GM12873 (cell line): ENCODE data around the gene CACUL1.

Experiments used
- TF ChIP-seq, protein P1 (sequence below): IDR thresholded peaks from 2 replicates; pipeline ENCODE4 v1.5.1; 2012; ENCODE audit warnings: low read depth, mild to moderate bottlenecking, moderate library complexity, low read length, control low read depth; ENCODE audit not compliant: insufficient read depth; ENCODE audit errors: missing control alignments

Gene CACUL1

GRCh38 chr10:118764195-118764594, 9.4 kb upstream of the CACUL1 start:
- TF ChIP-seq, protein P1, sequence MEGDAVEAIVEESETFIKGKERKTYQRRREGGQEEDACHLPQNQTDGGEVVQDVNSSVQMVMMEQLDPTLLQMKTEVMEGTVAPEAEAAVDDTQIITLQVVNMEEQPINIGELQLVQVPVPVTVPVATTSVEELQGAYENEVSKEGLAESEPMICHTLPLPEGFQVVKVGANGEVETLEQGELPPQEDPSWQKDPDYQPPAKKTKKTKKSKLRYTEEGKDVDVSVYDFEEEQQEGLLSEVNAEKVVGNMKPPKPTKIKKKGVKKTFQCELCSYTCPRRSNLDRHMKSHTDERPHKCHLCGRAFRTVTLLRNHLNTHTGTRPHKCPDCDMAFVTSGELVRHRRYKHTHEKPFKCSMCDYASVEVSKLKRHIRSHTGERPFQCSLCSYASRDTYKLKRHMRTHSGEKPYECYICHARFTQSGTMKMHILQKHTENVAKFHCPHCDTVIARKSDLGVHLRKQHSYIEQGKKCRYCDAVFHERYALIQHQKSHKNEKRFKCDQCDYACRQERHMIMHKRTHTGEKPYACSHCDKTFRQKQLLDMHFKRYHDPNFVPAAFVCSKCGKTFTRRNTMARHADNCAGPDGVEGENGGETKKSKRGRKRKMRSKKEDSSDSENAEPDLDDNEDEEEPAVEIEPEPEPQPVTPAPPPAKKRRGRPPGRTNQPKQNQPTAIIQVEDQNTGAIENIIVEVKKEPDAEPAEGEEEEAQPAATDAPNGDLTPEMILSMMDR = no peak

DNA sequence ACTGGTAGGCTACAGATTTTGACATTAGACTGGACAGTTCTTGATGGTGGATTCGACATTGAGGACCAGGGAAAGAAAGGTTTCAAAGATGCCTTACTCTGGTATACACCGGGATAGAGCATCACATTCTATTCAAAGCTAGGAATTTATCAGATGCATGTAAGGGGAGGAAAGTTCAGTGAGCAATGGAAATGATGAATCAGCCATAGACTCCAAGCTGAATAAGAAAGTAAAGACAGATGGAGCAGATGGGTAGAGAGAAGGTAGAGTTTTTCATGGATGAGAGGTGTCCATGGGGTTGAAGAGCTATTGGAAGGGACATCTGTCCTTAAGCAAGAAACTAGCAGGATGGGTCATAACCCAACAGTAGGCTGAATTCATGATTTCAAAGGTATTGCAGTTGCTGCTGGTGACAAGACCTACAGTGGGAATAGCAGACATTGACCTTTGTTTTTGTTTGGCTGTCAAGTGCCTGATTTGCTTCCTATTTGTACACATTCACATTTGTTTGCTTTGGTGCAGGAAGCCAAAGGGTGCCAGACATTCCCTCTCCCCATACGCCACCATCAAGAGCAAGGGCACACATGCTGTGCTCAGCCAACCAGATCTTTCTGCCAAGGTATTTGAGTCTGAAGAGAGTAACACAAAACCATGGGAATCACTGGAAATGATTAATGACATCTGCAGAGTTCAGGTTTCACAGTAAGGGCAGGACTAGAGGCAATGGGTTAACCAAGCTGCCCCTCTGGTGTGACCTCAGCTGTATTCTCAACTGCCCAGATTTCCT, 8.6 kb upstream of the CACUL1 start:
- TF ChIP-seq, protein P1 = no peak

- TF ChIP-seq, protein P1 = no peak
Measured at GRCh38 chr10:118760265-118760664, 5.5 kb upstream of the CACUL1 start.

GRCh38 chr10:118758449-118758848, 3.7 kb upstream of the CACUL1 start:
- TF ChIP-seq, protein P1 = no peak

GRCh38 chr10:118754229-118754555, 578 bp downstream of the CACUL1 start:
- TF ChIP-seq, protein P1 = no peak

DNA sequence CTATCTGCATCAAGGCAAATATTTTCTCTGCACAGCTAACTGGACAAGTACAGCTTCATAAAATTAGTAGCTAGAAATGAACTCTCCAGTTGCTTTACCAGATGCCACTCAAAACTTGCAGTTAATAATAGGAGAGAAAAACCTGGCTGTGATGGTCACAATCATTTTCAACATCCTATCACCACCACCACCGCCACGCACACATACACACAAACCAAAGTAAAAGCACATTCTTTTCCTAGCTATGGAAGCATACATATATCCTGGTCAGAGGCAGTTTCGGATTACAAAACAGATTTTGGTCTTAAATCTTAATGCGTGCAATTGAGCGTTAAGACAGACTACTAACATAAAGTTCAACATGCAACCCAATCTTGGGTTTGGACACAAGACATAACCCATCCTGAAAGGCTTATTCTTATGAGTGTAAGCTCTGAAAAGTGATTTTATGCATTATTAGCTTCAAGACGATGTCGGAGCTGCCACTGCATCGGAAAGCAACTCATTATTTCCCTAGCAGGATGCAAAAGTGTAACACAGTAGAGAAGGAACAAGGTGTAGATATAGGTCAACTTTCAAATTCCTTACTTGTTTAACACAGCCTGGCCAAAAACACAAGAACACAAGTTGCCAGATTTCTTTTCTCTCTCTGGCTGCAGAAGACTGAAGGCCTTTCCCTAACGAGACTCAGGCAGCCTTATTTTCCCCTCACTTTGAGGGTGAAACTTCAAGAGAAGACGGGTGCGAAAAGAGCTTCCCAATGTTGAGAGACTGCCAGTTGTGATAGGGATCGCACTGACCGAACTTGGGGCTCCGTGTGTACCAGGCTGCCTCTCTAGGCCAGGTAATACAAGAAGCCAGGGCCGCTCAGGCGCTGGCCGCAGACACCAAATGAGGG, 1.2 kb downstream of the CACUL1 start:
- TF ChIP-seq, protein P1 = no peak

DNA sequence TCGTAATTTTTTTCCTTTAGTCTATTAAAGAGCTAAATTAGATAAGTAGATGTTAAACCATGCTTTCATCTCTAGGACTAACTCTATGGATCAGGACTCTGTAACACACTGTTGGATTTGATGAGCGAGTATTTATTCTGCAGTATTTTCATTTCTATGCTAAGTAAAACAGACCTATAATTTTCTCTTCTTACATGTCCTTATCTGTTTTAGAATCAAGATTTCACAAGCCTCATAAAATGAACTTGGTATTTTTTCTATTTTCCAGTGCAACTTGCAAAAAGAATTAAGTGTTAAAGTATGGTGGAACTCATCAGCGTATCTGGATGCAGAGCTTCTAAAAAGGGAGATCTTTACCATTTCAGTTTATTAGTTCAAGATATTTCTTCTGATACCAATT, 2.4 kb downstream of the CACUL1 start:
- TF ChIP-seq, protein P1 = no peak
